Skin of body (tissue), 2 donors: ENCODE data around the gene FOXR1. TPM values are rescaled to one million over a fixed set of nuclear protein-coding genes. Genes with fewer than 3 reads are reported as not detected.
"Not testable (repeated sequence)": the region's sequence is repeated elsewhere in the genome, so short reads cannot be mapped to it uniquely, and the experiment has no call there.

ENCODE experiments used
- DNase-seq: peaks from one replicate; lab custom pipeline; 2025; lab: John Stamatoyannopoulos, UW
- total RNA-seq: library from RNA; depleted of rRNA; stranded (reverse); fragments of >200 nt; gene quantifications from one replicate; pipeline ENCODE4 v1.2.3, GENCODE V29; 2014

Gene FOXR1
- total RNA-seq, 1 donor from 2014 or later = not detected

- no peak for DNase-seq
These were observed 31.5 kb upstream of the FOXR1 start for GRCh38 chr11:118939953-118940598.

GRCh38 chr11:118947091-118947490, 24.5 kb upstream of the FOXR1 start:
- DNase-seq = no peak

GRCh38 chr11:118948000-118948399, 23.6 kb upstream of the FOXR1 start:
- no peak for DNase-seq

- DNase-seq = no peak
These were observed 18.3 kb upstream of the FOXR1 start for GRCh38 chr11:118953265-118953664.

GRCh38 chr11:118953976-118954375, 17.6 kb upstream of the FOXR1 start:
- DNase-seq = not testable (repeated sequence)

GRCh38 chr11:118956094-118956846, 15.3 kb upstream of the FOXR1 start, which contains the start of gene UPK2:
TSS of gene UPK2 (plus strand) at chr11:118956298. CDS start at chr11:118956351, 53 bp downstream.
- peak; percentile 36 for DNase-seq

GRCh38 chr11:118956847-118957469, 14.6 kb upstream of the FOXR1 start:
- DNase-seq = no peak

- no peak for DNase-seq
These were observed 14.0 kb upstream of the FOXR1 start for GRCh38 chr11:118957549-118957948.

GRCh38 chr11:118957968-118958367, 13.6 kb upstream of the FOXR1 start:
- DNase-seq = no peak

- DNase-seq = no peak
These were observed 13.0 kb upstream of the FOXR1 start for GRCh38 chr11:118958577-118958976.

- no peak for DNase-seq
These were observed 10.4 kb upstream of the FOXR1 start for GRCh38 chr11:118961189-118961588.

- no peak for DNase-seq
These were observed 10.0 kb upstream of the FOXR1 start for GRCh38 chr11:118961591-118961990.

- not testable (repeated sequence) for DNase-seq
These were observed 2.1 kb upstream of the FOXR1 start for GRCh38 chr11:118969508-118969907.

- no peak for DNase-seq
These were observed 2.4 kb downstream of the FOXR1 start for GRCh38 chr11:118973985-118974384.

GRCh38 chr11:118975771-118976709, 4.5 kb downstream of the FOXR1 start:
- no peak for DNase-seq

- no peak for DNase-seq
These were observed 7.9 kb downstream of the FOXR1 start for GRCh38 chr11:118979434-118979833.

GRCh38 chr11:118980191-118980881, 8.8 kb downstream of the FOXR1 start:
- no peak for DNase-seq

GRCh38 chr11:118984337-118984736, 12.8 kb downstream of the FOXR1 start:
- DNase-seq = not testable (repeated sequence)

GRCh38 chr11:118984825-118985224, 13.3 kb downstream of the FOXR1 start:
- DNase-seq = no peak

GRCh38 chr11:118988280-118988679, 16.7 kb downstream of the FOXR1 start:
- no peak for DNase-seq
